HG02884 (cell line): Measurements from ENCODE around the gene CFAP58.

Experiments
- ATAC-seq: cut with Tn5 transposase; IDR thresholded peaks from one replicate; pipeline ENCODE4 v1.9.1; 2021; ENCODE audit warnings: mild to moderate bottlenecking, moderate library complexity; ENCODE audit not compliant: unreplicated experiment

CFAP58 gene

DNA sequence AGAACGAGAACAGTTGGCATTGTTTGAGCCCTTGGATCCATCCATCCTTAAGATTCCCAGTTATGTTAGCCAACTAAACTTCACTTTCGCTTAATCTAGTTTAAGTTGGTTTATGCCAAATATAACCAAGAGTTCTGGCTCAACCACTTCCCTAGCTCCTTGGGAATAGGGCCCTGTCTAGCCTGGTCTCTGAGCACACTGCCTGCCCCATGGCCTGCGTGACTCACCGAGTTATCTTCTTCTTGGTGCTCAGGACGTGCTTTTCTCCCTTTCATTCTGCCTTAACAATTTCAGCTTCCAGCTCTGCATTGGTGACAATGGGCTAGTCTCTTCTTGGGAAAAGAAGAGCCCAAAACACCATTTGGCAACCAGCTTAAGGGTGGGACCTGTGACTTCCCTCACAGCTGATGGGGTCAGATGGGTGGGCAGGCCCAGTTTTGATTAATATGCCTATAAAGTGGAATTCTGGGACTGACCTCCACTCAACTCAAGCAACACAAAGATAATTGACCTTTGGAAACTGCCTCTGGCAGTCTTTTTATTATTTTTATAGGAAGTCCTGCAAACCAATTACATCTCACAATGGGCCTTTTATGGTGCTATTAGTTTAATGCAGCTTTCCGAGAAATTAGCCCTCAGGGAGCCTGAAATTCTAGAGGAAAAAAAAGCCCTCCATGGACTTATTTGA, 126.4 kb downstream of the CFAP58 start:
- no peak for ATAC-seq

DNA sequence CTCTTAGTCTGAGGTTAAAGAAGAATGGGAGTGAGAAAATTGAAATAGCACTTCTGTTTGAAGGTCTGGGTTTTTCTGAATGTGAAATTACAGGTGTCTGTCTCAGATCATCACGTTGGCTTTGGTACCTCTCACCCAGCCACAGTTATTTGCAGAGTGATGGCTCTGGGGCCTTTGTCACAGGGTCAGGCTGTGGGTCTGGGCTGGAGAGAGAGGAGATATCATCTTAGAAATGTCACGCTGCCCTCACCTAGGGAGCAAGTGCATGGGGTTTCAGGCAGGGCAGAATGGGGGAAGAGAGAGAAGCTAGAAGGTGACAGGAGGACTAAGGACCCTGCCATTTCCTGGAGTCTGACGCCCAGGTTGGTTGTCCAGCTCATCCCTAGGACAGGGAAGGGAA, 127.2 kb downstream of the CFAP58 start:
- no peak for ATAC-seq

DNA sequence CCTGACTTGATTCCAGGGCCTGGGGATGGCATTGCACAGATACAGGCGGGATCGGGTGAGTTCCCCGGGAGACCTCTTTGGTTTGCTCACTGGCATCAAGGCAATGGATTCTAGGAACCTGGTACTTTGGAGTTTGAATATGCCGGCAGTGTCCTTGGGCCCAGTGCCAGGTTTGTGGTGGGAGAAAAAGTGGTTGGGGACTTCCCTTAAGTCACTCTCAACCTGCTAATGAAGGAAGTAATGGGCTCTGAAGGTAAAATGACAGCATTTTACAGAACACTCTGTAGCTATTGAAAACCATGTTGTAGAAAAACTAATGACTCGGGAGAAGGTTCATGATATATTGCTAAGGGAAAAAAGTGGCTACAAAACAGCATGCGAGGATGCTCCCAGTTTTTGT, 129.9 kb downstream of the CFAP58 start:
- no peak for ATAC-seq

DNA sequence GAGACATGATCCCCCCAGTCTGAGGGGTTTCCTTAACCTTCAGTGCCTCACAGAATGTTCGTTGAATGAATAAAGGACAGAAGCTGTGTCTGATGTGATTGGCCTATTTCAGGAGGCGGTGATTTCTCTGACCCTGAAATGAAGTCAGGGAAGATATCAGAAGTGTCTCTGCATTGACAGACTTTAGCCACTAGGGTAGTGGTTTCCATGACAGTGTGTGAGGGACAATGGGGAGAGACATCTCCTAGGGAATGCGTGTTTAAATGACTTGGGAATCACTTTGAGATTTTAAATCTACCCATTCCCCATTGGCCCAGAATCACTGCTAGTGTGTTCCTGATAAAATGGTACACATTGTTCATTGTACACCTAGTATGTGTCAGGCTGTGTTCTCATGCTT, 132.0 kb downstream of the CFAP58 start:
- no peak for ATAC-seq

DNA sequence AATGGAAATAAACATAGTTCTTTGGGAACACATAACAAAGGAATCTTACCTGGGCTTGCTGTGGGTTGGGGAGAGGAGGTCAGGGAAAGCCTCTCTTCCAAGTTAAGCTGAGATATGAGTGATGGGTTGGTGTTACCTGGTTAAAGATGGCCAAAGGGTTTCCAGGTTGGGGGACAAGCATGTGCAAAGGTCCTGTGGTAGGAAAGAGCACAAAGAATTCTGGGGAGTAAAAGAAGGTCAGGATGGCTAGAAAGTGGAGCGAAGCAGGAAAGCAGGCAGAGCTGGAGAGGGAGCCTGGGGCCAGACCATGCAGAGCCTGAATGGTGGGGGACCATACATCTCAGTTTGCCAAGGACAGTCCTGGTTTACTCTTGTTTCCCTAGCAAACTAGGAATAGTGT, 133.2 kb downstream of the CFAP58 start:
- no peak for ATAC-seq

DNA sequence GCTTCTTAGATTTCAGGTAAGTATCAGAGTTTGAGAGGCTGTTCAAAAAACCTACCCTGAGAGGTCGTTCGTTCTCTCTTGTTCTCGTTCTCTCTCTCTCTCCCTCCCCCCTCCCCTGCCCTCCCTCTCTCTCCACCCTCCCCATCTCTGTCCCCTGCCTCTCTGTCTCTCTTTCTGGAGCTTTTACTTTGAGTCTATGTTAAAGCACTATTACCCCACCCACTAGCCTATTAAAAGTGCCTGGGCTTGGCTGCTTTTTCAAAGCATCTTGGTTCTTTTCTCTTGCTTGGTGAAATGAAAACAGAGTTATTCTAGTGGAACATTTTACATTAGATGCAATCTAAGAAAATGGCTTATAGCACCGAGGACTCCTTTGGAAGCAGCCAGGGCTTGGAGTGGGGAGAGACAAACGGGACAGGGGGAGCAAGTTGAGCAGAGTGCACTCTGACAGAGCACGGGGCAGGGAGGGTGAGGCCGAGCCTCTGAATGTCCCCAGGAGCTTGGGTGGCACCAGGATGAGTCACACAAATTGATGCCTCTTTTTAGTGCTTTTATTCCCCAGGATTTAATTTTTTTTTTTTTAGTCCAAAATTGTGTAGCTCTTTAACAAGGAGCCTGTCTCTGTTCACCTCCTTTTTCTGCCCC, 134.3 kb downstream of the CFAP58 start:
- ATAC-seq, result no peak

DNA sequence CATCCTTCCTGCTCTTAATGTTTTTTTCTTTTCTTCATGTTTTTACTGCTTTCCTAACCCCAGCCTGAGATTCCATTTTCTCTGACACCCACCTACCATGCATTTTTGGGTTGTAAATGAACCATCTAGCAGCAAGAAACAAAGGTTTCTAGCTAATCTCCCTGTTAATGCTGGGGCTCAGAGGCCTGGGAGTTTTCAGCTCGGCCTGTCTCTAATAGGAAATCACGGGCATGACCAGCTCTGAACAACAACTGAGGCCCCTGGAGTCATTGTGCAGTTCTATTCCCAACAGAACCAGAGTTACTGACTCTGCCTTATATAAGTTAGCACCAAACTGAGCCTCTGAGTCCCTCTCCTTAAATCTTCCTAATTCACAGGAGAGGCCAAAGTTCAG, 134.8 kb downstream of the CFAP58 start:
- no peak for ATAC-seq

DNA sequence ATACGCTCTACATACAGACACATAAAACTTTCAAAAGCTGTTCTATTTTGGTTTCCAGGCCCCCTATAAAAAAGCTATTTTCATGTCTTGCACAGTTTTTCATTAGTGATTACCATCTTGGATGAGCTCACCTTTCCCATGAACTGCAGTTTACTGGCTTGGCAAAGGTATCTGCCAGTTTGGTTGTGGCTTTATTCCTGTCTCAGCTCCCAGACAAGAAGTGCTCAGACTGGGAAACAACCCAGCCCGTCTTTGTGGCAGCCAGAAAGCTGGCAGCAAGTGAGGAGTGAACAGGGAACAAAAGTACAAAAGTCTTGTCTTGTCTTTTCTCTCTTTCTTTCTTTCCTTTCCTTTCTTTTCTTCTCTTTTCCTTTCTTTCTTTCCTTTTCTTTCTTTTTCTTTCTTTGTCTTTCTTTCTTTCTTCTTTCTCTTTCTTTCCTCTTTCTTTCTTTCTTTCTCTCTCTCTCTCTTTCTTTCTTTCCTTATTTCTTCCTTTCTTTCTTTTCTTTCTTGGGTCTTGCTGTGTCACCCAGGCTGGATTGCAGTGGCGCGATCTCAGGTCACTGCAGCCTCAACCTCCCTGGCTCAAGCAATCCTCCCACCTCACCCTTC, 138.8 kb downstream of the CFAP58 start:
- ATAC-seq, result no peak

DNA sequence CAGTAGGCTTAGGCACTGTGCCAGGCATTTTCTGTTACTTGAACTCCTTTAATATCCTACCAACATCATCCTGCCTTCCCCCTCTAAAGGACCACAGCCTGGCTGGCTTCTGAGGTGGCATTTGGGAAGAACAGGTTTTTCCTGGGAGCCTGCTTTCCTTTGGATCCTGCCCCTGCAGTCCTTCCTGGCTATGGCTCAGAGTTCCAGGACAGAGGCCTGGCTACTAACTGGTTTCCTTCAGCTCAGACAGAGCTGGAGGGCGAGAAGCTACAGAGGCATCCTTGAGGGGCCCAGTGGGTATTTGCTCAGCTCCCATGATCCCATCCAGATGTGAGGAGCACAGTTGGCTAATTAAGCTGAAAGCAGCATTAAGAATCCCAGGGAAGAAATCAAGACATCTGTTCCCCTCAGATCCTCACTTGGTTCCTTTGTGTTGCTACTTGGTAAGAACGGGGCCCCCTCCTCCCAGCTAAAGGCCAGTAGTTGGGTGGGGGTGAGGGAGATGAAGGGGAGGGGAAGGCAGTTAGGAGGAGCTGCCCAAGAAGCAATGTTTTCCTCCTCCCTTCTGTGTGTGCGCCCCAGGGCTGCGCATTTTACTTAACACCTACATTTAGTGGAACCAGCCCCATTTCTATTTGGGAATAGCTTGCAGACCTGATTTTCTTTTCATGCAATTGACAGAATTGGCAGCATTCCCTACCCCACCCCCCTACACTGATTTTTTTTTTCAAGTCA, 144.9 kb downstream of the CFAP58 start:
- ATAC-seq, result no peak

DNA sequence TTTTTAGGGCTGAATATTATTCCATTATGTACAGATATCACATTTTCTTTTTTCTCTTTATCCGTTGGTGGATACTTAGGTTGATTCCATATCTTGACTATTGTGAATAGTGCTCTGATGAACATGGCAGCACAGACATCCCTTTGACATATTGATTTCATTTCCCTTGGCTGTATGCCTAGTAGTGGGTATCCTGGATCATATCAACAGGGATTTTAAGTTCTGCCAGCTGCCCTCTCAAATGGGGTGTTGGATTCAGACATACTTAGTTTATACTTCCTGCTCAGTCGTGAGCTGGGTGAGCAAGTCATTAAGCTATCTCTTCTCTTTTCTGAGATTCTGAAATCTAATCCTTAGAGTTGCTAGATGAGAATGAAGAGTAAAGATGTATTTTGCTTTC, 147.8 kb downstream of the CFAP58 start:
- ATAC-seq, result no peak

DNA sequence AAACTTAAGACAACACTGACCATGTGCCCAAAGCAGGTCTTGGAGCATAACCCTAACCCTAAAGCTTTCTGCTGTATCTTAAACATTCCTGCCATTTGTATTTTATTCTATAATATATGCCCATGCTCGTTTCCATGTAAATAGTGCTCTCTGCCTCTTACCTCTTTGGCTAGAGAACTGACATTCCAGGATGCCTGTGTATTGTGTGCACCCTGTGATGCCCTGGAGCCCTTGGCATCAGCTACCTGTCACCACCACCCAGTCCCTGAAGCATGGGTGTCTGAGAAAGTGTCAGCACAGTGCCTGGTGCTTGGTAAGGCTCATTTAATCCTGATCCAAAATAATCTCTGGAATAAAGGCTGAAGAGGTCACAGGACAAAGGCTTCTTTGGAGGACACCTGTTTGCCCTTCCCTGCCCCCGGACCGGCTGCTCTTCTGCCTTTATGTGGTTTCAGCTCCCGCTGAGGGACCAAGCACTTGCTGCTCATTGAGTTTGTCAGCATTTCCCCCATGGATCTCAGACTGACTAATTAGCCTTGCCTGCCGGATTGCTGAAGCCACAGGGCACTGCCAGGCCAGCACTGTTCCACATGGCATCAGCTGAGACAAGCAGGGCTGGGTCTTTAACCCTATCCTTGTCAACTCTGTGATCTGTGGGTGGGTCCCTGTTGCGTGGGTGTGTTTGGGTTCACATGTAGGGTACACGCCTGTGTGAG, 148.4 kb downstream of the CFAP58 start:
- no peak for ATAC-seq

DNA sequence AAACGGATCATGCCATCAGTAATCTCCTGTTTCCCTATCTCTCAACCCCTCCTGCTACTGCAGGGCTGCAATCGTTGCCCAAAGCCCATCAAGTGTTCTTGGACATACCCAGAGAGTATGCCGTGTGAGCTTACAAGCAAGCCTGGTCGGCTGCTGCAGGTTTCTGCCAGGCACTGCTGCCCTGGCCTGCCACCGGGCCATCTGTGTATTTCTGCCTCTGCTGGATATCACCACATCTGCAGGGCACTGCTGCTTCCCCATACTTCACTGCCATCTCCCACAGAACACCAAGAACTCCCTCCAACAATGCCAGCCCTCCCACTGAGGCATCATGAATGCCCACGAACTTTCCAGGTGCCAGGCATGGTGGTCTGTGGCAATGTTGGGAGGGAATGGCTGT, 149.3 kb downstream of the CFAP58 start:
- no peak for ATAC-seq
